GM12878 (cell line): Measurements from ENCODE around the gene PTPN13. TPM values are rescaled to one million over a fixed set of nuclear protein-coding genes. Genes with fewer than 3 reads are reported as not detected.

Source experiments
- ATAC-seq: fragments of 200-7000 bp; cut with Tn5 transposase; 3 replicates; pipeline ENCODE4 v1.9.1; 2020; ENCODE audit warnings: mild to moderate bottlenecking, moderate library complexity
- BruUV-seq: library from RNA; stranded (reverse); fragments of 400-500 nt; replicated peaks from 2 replicates; lab custom pipeline; 2021; lab: Mats Ljungman, UMichigan
- CTCF ChIA-PET: fragments of 300-600 bp; sonication (Branson Sonifier 250); formaldehyde crosslinking; extraction: SDS; loops from one replicate; lab custom pipeline; 2021; ENCODE audit warnings: inconsistent platforms; lab: Yijun Ruan, JAX
- POLR2A ChIA-PET: fragments of 350-600 bp; formaldehyde crosslinking; extraction: SDS; loops from one replicate; lab custom pipeline; 2021; ENCODE audit warnings: inconsistent platforms; lab: Charles Lee
- RAD21 ChIA-PET: fragments of 300-600 bp; sonication (Branson Sonifier 250); formaldehyde crosslinking; loops from one replicate; lab custom pipeline; 2023; ENCODE audit warnings: antibody characterized with exemption; ENCODE audit not compliant: unreplicated experiment; lab: Charles Lee
- SMC1A ChIA-PET: fragments of 300-600 bp; sonication (Branson Sonifier 250); formaldehyde crosslinking; loops from one replicate; lab custom pipeline; 2023; ENCODE audit not compliant: unreplicated experiment, uncharacterized antibody; lab: Charles Lee
- DNase-seq: peaks from one replicate; pipeline ENCODE4 v3.0.0-alpha.2; 2011; ENCODE audit warnings: low read depth, low spot score
- FAIRE-seq: peaks from 3 replicates; lab custom pipeline; 2011; peaks lifted over from hg19 to GRCh38; lab: Jason Lieb, UNC
- H2AFZ ChIP-seq: 2 replicates; pipeline ENCODE4 v1.6.0; 2011; ENCODE audit warnings: low read depth, low read length, control low read depth; ENCODE audit not compliant: control insufficient read depth
- H3K27ac ChIP-seq: 2 replicates; pipeline ENCODE4 v1.5.1; 2011; ENCODE audit warnings: control low read depth; ENCODE audit not compliant: control insufficient read depth, insufficient read depth
- H3K27me3 ChIP-seq, 2 experiments: replicated peaks in 1 of 2; 2 replicates each; pipeline versions ENCODE4 v1.6.0 to v1.6.1; 2011; ENCODE audit warnings: low read length in 1 of 2; ENCODE audit not compliant: control insufficient read depth in 2 of 2, insufficient read depth in 2 of 2
- H3K36me3 ChIP-seq, 2 experiments: 2 replicates each; pipeline ENCODE4 v1.5.1; 2011; ENCODE audit warnings: low read length in 1 of 2; ENCODE audit not compliant: control insufficient read depth in 2 of 2, insufficient read depth in 2 of 2
- H3K4me1 ChIP-seq: 2 replicates; pipeline ENCODE4 v1.6.1; 2011; ENCODE audit warnings: mild to moderate bottlenecking, low read length, moderate library complexity, mixed read lengths; ENCODE audit not compliant: control insufficient read depth, insufficient read depth
- H3K4me2 ChIP-seq: 2 replicates; pipeline ENCODE4 v1.6.0; 2011; ENCODE audit warnings: control low read depth; ENCODE audit not compliant: control insufficient read depth, insufficient read depth
- H3K4me3 ChIP-seq: fragments of 200-600 bp; sonication (generic); 2 replicates; pipeline ENCODE4 v1.5.1; 2016
- H3K79me2 ChIP-seq: 2 replicates; pipeline ENCODE4 v1.6.0; 2011; ENCODE audit warnings: low read length; ENCODE audit not compliant: control insufficient read depth, insufficient read depth
- H3K9ac ChIP-seq: 2 replicates; pipeline ENCODE4 v1.8.0; 2011; ENCODE audit warnings: low read length, control low read depth, mixed read lengths; ENCODE audit not compliant: control insufficient read depth, insufficient read depth
- H3K9me3 ChIP-seq: replicated peaks from 3 replicates; pipeline ENCODE4 v1.5.1; 2011; ENCODE audit warnings: mild to moderate bottlenecking, low read length; ENCODE audit not compliant: control insufficient read depth, insufficient read depth
- H4K20me1 ChIP-seq: 2 replicates; pipeline ENCODE4 v1.6.0; 2011; ENCODE audit not compliant: control insufficient read depth, insufficient read depth
- CHD2 ChIP-seq: IDR thresholded peaks from 2 replicates; pipeline ENCODE4 v1.6.1; 2011; ENCODE audit warnings: low read depth, low read length, improper control_type of control experiment, borderline replicate concordance
- E2F8 ChIP-seq: fragments of 450-650 bp; IDR thresholded peaks from 2 replicates; pipeline ENCODE4 v1.6.1; 2018; ENCODE audit warnings: mild to moderate bottlenecking, low read depth, moderate library complexity; ENCODE audit not compliant: partially characterized antibody
- E4F1 ChIP-seq: fragments of 450-650 bp; IDR thresholded peaks from 2 replicates; pipeline ENCODE4 v1.6.1; 2018; ENCODE audit warnings: borderline replicate concordance, mild to moderate bottlenecking; ENCODE audit not compliant: partially characterized antibody
- ETV6 ChIP-seq, 2 experiments: fragments of 450-650 bp in 1 of 2; IDR thresholded peaks in 1 of 2; conservative IDR thresholded peaks in 1 of 2; 2 replicates each; pipeline ENCODE4 v1.6.1; 2014; ENCODE audit warnings: antibody characterized with exemption in 1 of 2, borderline replicate concordance in 1 of 2, low read depth in 1 of 2, mild to moderate bottlenecking in 1 of 2, moderate library complexity in 1 of 2
- FOXM1 ChIP-seq: IDR thresholded peaks from 2 replicates; pipeline ENCODE4 v1.6.1; 2012; ENCODE audit warnings: low read depth, mild to moderate bottlenecking, inconsistent platforms, low read length, moderate library complexity
- NBN ChIP-seq: fragments of 450-650 bp; IDR thresholded peaks from 2 replicates; pipeline ENCODE4 v1.6.1; 2016
- RUNX3 ChIP-seq: IDR thresholded peaks from 2 replicates; pipeline ENCODE4 v1.6.1; 2012; ENCODE audit warnings: low read length, inconsistent platforms
- SMAD1 ChIP-seq: fragments of 450-650 bp; IDR thresholded peaks from 2 replicates; pipeline ENCODE4 v1.6.1; 2018; ENCODE audit warnings: mild to moderate bottlenecking, low read depth; ENCODE audit not compliant: partially characterized antibody
- STAT3 ChIP-seq: IDR thresholded peaks from 2 replicates; pipeline ENCODE4 v1.6.1; 2011; ENCODE audit warnings: low read depth, low read length, improper control_type of control experiment
- YY1 ChIP-seq: IDR thresholded peaks from 2 replicates; pipeline ENCODE4 v1.6.1; 2011; ENCODE audit warnings: low read depth, mild to moderate bottlenecking, low read length
- WGBS: methylation state at CpG from one replicate; pipeline ENCODE4 v1.1.6; 2016; ENCODE audit warnings: low lambda C conversion rate; ENCODE audit not compliant: insufficient replicate concordance, insufficient coverage; ENCODE audit errors: missing lambda C conversion rate; 5-methylcytosine and 5-hydroxymethylcytosine counted together
- in situ Hi-C: fragments of 300-500 bp; cut with MboI; formaldehyde crosslinking; loops from 9 replicates; pipeline ENCODE4 v1.14.3; 2018; ENCODE audit warnings: mixed read lengths
- intact Hi-C: fragments of 100-400 bp; cut with micrococcal nuclease; formaldehyde crosslinking; loops from one replicate; pipeline ENCODE4 v1.14.2; 2022; ENCODE audit not compliant: unreplicated experiment
- polyA plus RNA-seq, 11 experiments: library from polyadenylated mRNA; depleted of rRNA in 4 of 11; unstranded in 6 of 11; stranded (reverse) in 5 of 11; fragments of >200 nt; fragmentation: Nextera tagmentation in 4 of 11; fragmentation: Illumina TruSeq in 1 of 11; extraction: Ambion mirVana in 4 of 11; extraction: Trizol in 1 of 11; gene quantifications; 1 replicate in 1 of 11; 2 replicates in 10 of 11; pipeline versions ENCODE4 v1.2.1 to v1.2.3, GENCODE V29; 2011 to 2016; ENCODE audit warnings: inconsistent platforms in 2 of 11, missing spikeins in 2 of 11, low read depth in 1 of 11
- total RNA-seq, 4 experiments: library from RNA; depleted of rRNA in 3 of 4; stranded (reverse); fragments of >200 nt in 3 of 4; fragmentation: Illumina TruSeq in 1 of 4; extraction: Trizol in 1 of 4; gene quantifications; 2 replicates each; pipeline versions ENCODE4 v1.2.1 to v1.2.3, GENCODE V29; 2013 to 2021
- TF ChIP-seq, protein P1 (sequence below): IDR thresholded peaks from 2 replicates; pipeline ENCODE4 v1.6.1; 2012; ENCODE audit warnings: improper control_type of control experiment, low read depth, low read length; ENCODE audit not compliant: insufficient replicate concordance

Gene PTPN13
- total and polyA plus RNA-seq, 10 of the 15 experiments (the other 5 are each of a cell fraction or from before 2014, with no cell fraction given), result 8.5 to 69.4 (median 33.9) TPM

GRCh38 chr4:86564795-86565194 lies 29.3 kb upstream of the PTPN13 start (continued):
- 0 out of 2 replicates have a peak, but pooled peaks have one; percentile 43 for TF ChIP-seq NBN

GRCh38 chr4:86565651-86566050 lies 28.5 kb upstream of the PTPN13 start:
- intact Hi-C loops, result no loop called here
- ChIA-PET CTCF (interaction anchor here (0.6 to 3.0 kb wide), 16 partner anchors 9 to 120 kb away, joined by 3 to 58 read pairs (median 7); partner anchors contain the start of gene PTPN13), RAD21 (interaction anchor here (0.6 to 3.8 kb wide), 15 partner anchors 10 to 342 kb away, joined by 3 to 71 read pairs (median 4); partner anchors contain the start of gene PTPN13), POLR2A (interaction anchor here (1.1 to 1.6 kb wide), 3 partner anchors 18 to 35 kb away, joined by 3 to 4 read pairs (median 3); partner anchors contain the start of gene PTPN13), SMC1A (interaction anchor here (0.7 to 5.6 kb wide), 22 partner anchors 10 to 329 kb away, joined by 3 to 49 read pairs (median 4); partner anchors contain the start of gene C4orf36)
- no peak for FAIRE-seq
- WGBS, result 27% methylated on average over 2 of the region's 2 CpGs
- Histone ChIP-seq H3K27me3 (no peaks in the 10 kb centered on the region), H3K36me3 (no peaks in the 10 kb centered on the region), H3K4me1 (no peaks in the 10 kb centered on the region; the same call in 1 of the 2 replicates), H4K20me1 (no peaks in the 10 kb centered on the region), H3K4me3 (no peak overlapping the region), H3K79me2 (no peaks in the 10 kb centered on the region), H3K27ac (no peak overlapping the region), H3K9me3 (no peaks in the 10 kb centered on the region), H3K9ac (no peak overlapping the region), H3K4me2 (no peak overlapping the region), H2AFZ (no peak overlapping the region)
- ATAC-seq, result no peak
- in situ Hi-C loops, result no loop called here
- DNase-seq, result no peak
- no TSS peak for BruUV-seq
- no peak for TF ChIP-seq ETV6 (conservative IDR thresholded peaks at IDR 0.05 in 1 of 2, IDR thresholded peaks at IDR 0.05 in 1 of 2; ENCODE audit: borderline replicate concordance in 1 of 2, low read depth in 1 of 2)
- no peak for TF ChIP-seq YY1
- TF ChIP-seq, protein P1, sequence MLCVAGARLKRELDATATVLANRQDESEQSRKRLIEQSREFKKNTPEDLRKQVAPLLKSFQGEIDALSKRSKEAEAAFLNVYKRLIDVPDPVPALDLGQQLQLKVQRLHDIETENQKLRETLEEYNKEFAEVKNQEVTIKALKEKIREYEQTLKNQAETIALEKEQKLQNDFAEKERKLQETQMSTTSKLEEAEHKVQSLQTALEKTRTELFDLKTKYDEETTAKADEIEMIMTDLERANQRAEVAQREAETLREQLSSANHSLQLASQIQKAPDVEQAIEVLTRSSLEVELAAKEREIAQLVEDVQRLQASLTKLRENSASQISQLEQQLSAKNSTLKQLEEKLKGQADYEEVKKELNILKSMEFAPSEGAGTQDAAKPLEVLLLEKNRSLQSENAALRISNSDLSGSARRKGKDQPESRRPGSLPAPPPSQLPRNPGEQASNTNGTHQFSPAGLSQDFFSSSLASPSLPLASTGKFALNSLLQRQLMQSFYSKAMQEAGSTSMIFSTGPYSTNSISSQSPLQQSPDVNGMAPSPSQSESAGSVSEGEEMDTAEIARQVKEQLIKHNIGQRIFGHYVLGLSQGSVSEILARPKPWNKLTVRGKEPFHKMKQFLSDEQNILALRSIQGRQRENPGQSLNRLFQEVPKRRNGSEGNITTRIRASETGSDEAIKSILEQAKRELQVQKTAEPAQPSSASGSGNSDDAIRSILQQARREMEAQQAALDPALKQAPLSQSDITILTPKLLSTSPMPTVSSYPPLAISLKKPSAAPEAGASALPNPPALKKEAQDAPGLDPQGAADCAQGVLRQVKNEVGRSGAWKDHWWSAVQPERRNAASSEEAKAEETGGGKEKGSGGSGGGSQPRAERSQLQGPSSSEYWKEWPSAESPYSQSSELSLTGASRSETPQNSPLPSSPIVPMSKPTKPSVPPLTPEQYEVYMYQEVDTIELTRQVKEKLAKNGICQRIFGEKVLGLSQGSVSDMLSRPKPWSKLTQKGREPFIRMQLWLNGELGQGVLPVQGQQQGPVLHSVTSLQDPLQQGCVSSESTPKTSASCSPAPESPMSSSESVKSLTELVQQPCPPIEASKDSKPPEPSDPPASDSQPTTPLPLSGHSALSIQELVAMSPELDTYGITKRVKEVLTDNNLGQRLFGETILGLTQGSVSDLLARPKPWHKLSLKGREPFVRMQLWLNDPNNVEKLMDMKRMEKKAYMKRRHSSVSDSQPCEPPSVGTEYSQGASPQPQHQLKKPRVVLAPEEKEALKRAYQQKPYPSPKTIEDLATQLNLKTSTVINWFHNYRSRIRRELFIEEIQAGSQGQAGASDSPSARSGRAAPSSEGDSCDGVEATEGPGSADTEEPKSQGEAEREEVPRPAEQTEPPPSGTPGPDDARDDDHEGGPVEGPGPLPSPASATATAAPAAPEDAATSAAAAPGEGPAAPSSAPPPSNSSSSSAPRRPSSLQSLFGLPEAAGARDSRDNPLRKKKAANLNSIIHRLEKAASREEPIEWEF, result no peak
- TF ChIP-seq E4F1, result no peak
- TF ChIP-seq STAT3, result no peak
- no peak for TF ChIP-seq CHD2
- TF ChIP-seq E2F8, result no peak
- no peak for TF ChIP-seq SMAD1
- TF ChIP-seq RUNX3, result no peak
- no peak for TF ChIP-seq FOXM1
